ENCODE data around the gene NAA15.

GRCh38 chr4:139451997-139452396, 150.7 kb downstream of the NAA15 start:
- TF ChIP-seq POU5F1 (IDR thresholded peaks at IDR 0.05; ENCODE audit: low read depth, low read length), result no peak
- no peak for TF ChIP-seq TAF7 (optimal IDR thresholded peaks at IDR 0.05; ENCODE audit: borderline replicate concordance, low read depth, low read length)
- TF ChIP-seq, protein P1, sequence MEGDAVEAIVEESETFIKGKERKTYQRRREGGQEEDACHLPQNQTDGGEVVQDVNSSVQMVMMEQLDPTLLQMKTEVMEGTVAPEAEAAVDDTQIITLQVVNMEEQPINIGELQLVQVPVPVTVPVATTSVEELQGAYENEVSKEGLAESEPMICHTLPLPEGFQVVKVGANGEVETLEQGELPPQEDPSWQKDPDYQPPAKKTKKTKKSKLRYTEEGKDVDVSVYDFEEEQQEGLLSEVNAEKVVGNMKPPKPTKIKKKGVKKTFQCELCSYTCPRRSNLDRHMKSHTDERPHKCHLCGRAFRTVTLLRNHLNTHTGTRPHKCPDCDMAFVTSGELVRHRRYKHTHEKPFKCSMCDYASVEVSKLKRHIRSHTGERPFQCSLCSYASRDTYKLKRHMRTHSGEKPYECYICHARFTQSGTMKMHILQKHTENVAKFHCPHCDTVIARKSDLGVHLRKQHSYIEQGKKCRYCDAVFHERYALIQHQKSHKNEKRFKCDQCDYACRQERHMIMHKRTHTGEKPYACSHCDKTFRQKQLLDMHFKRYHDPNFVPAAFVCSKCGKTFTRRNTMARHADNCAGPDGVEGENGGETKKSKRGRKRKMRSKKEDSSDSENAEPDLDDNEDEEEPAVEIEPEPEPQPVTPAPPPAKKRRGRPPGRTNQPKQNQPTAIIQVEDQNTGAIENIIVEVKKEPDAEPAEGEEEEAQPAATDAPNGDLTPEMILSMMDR (IDR thresholded peaks at IDR 0.05; ENCODE audit: control extremely low read depth in 1 of 3, insufficient read depth in 1 of 3, low read depth in 1 of 3, low read length in 3 of 3), result no peak
- TF ChIP-seq TCF12 (IDR thresholded peaks at IDR 0.05; ENCODE audit: low read depth, low read length), result no peak
- TF ChIP-seq GABPA (IDR thresholded peaks at IDR 0.05; ENCODE audit: borderline replicate concordance, insufficient read depth, low read length), result no peak
- no peak for TF ChIP-seq YY1 (IDR thresholded peaks at IDR 0.05; ENCODE audit: low read depth, low read length)
- TF ChIP-seq BRCA1 (IDR thresholded peaks at IDR 0.05; ENCODE audit: low read depth, low read length), result no peak
- TF ChIP-seq KDM1A (IDR thresholded peaks at IDR 0.05; ENCODE audit: borderline replicate concordance, low read length), result no peak
- no peak for TF ChIP-seq SIX5 (IDR thresholded peaks at IDR 0.05; ENCODE audit: low read depth, low read length)
- TF ChIP-seq POLR2AphosphoS5 (IDR thresholded peaks at IDR 0.05; ENCODE audit: low read depth, low read length), result no peak
- no peak for TF ChIP-seq SRF (IDR thresholded peaks at IDR 0.05; ENCODE audit: low read depth, low read length)
- no peak for TF ChIP-seq EGR1 (IDR thresholded peaks at IDR 0.05; ENCODE audit: borderline replicate concordance, low read depth, low read length)
- no peak for TF ChIP-seq SIN3A (conservative IDR thresholded peaks at IDR 0.05 in 1 of 2, IDR thresholded peaks at IDR 0.05 in 1 of 2; ENCODE audit: low read depth in 1 of 2, low read length in 2 of 2)

Data from H1 (cell line).